ENCODE results near the gene MYH10.

The MYH10 gene

DNA sequence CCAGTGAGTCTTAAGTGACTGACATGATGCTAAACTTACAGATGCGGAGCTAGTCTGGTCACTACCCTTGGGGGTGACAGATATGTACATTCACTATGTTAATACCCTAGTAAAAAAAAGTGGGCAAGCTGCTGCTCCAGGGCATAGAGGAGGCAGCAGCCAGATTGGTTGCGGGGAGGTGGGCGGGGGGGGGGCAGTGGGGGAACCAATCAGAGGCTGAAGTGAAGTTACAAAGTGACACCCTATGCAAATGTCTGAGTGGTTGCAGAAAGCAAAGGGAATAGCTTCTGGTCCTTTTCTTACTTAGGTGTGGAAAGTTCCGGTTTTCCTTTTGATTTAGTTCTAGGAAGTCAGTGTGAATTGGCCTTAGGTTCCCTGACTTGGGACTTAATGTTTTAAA, 182.7 kb downstream of the MYH10 start:
- Histone ChIP-seq H3K36me3 (replicated peaks in 1 of 2; ENCODE audit: control insufficient read depth in 2 of 2, insufficient read depth in 2 of 2, low read length in 2 of 2) (peaks cover 9 to 76% of the 10 kb centered on the region in 2 donors), H2BK12ac (ENCODE audit: low read length) (no peak overlapping the region), H3K23ac (ENCODE audit: low read depth, low read length, poor library complexity) (no peak overlapping the region), H3K4me2 (ENCODE audit: insufficient read depth, low read length, poor library complexity, severe bottlenecking) (no peak overlapping the region), H3K4me3 (ENCODE audit: low read length in 2 of 2) (no peak overlapping the region), H3K4me1 (ENCODE audit: control insufficient read depth in 2 of 2, insufficient read depth in 1 of 2, low read depth in 1 of 2, low read length in 2 of 2) (peaks cover 4 to 13% of the 10 kb centered on the region in 2 donors), H4K8ac (ENCODE audit: low read depth, low read length) (no peak overlapping the region), H2BK5ac (ENCODE audit: low read length) (no peak overlapping the region), H4K91ac (ENCODE audit: low read depth, low read length, poor library complexity) (no peak overlapping the region), H2BK120ac (ENCODE audit: low read depth, low read length) (no peak overlapping the region), H3K4ac (ENCODE audit: low read length) (no peak overlapping the region), H2AK5ac (ENCODE audit: low read depth, low read length) (no peak overlapping the region), H3K27ac (replicated peaks; ENCODE audit: low read length) (no peak overlapping the region), H3K9ac (ENCODE audit: low read depth, low read length, poor library complexity) (no peak overlapping the region), H2BK15ac (ENCODE audit: low read length) (no peak overlapping the region), H3K14ac (ENCODE audit: low read length) (no peak overlapping the region), H2AFZ (ENCODE audit: low read length) (no peak overlapping the region), H3K79me1 (ENCODE audit: low read depth, low read length) (no peaks in the 10 kb centered on the region), H3K9me3 (replicated peaks in 1 of 2; ENCODE audit: control insufficient read depth in 2 of 2, insufficient read depth in 1 of 2, low read depth in 1 of 2, low read length in 2 of 2) (no peaks in the 10 kb centered on the region), H3K18ac (ENCODE audit: low read length) (no peak overlapping the region), H3K27me3 (ENCODE audit: control insufficient read depth in 3 of 3, insufficient read depth in 3 of 3, low read depth in 1 of 3, low read length in 3 of 3) (no peaks in the 10 kb centered on the region)
- WGBS, 2 donors (ENCODE audit: extremely low coverage in 2 of 2, insufficient read length in 2 of 2, insufficient replicate concordance in 1 of 2), result no CpG with 5 or more reads among the region's 4 CpGs
- no peak for DNase-seq (ENCODE audit: low spot score)

DNA sequence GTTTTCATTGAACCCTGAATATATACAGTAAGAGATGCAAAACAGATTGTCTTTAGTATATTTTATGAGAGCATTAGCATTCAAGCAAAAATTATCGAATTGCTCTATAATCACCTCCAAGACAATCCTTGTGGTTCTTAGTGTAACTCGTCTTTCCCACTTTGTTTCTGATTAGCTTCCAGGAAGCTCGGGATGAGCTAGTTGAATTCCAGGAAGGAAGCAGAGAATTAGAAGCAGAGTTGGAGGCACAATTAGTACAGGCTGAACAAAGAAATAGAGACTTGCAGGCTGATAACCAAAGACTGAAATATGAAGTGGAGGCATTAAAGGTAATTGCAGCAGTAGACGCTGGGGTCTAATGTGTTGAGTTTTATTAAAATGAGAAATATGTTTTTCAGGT, 185.0 kb downstream of the MYH10 start:
- Histone ChIP-seq H3K18ac (ENCODE audit: low read length) (no peak overlapping the region), H3K14ac (ENCODE audit: low read length) (no peak overlapping the region), H3K36me3 (replicated peaks in 1 of 2; ENCODE audit: control insufficient read depth in 2 of 2, insufficient read depth in 2 of 2, low read length in 2 of 2) (peaks cover 5 to 56% of the 10 kb centered on the region in 2 donors), H3K27me3 (ENCODE audit: control insufficient read depth in 3 of 3, insufficient read depth in 3 of 3, low read depth in 1 of 3, low read length in 3 of 3) (no peaks in the 10 kb centered on the region), H3K27ac (replicated peaks; ENCODE audit: low read length) (no peak overlapping the region), H3K4ac (ENCODE audit: low read length) (no peak overlapping the region), H2BK12ac (ENCODE audit: low read length) (no peak overlapping the region), H2BK5ac (ENCODE audit: low read length) (no peak overlapping the region), H3K79me1 (ENCODE audit: low read depth, low read length) (peaks cover 4% of the 10 kb centered on the region), H3K4me3 (ENCODE audit: low read length in 2 of 2) (no peak overlapping the region), H2BK120ac (ENCODE audit: low read depth, low read length) (no peak overlapping the region), H2BK15ac (ENCODE audit: low read length) (no peak overlapping the region), H3K23ac (ENCODE audit: low read depth, low read length, poor library complexity) (no peak overlapping the region), H2AK5ac (ENCODE audit: low read depth, low read length) (no peak overlapping the region), H3K4me1 (ENCODE audit: control insufficient read depth in 2 of 2, insufficient read depth in 1 of 2, low read depth in 1 of 2, low read length in 2 of 2) (peaks cover 4 to 25% of the 10 kb centered on the region in 2 donors), H3K4me2 (ENCODE audit: insufficient read depth, low read length, poor library complexity, severe bottlenecking) (no peak overlapping the region), H3K9me3 (replicated peaks in 1 of 2; ENCODE audit: control insufficient read depth in 2 of 2, insufficient read depth in 1 of 2, low read depth in 1 of 2, low read length in 2 of 2) (no peaks in the 10 kb centered on the region), H4K91ac (ENCODE audit: low read depth, low read length, poor library complexity) (no peak overlapping the region), H4K8ac (ENCODE audit: low read depth, low read length) (no peak overlapping the region), H3K9ac (ENCODE audit: low read depth, low read length, poor library complexity) (no peak overlapping the region), H2AFZ (ENCODE audit: low read length) (no peak overlapping the region)
- 100% methylated on average over 1 of the region's 4 CpGs; no CpG with 5 or more reads in 1 of the 2 donors for WGBS, 2 donors (ENCODE audit: extremely low coverage in 2 of 2, insufficient read length in 2 of 2, insufficient replicate concordance in 1 of 2)
- DNase-seq (ENCODE audit: low spot score), result no peak

DNA sequence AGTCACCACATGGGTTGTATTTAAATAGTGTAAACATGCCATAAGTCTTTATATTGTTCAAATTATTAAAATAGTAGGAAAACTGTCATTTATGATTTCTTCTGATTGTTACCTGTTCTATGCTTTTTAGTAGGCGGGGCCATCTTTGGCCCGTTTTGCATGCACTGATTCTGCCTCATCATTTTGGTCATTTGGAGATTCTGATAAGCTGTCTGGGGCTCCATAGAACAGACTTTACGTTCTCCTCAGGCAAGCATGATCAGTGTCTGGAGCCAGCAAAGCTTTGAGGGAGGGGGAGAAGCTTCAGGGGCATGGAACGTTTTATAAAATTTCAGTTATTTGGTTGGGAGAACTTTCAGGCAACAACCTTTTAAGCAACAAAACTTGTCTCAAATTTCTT, 186.0 kb downstream of the MYH10 start:
- Histone ChIP-seq H3K27ac (replicated peaks; ENCODE audit: low read length) (no peak overlapping the region), H3K79me1 (ENCODE audit: low read depth, low read length) (peaks cover 4% of the 10 kb centered on the region), H2BK5ac (ENCODE audit: low read length) (no peak overlapping the region), H2BK15ac (ENCODE audit: low read length) (no peak overlapping the region), H4K91ac (ENCODE audit: low read depth, low read length, poor library complexity) (no peak overlapping the region), H3K14ac (ENCODE audit: low read length) (no peak overlapping the region), H3K27me3 (ENCODE audit: control insufficient read depth in 3 of 3, insufficient read depth in 3 of 3, low read depth in 1 of 3, low read length in 3 of 3) (no peaks in the 10 kb centered on the region), H3K4me1 (ENCODE audit: control insufficient read depth in 2 of 2, insufficient read depth in 1 of 2, low read depth in 1 of 2, low read length in 2 of 2) (peaks cover 4 to 25% of the 10 kb centered on the region in 2 donors), H3K4ac (ENCODE audit: low read length) (no peak overlapping the region), H2BK120ac (ENCODE audit: low read depth, low read length) (no peak overlapping the region), H3K18ac (ENCODE audit: low read length) (no peak overlapping the region), H4K8ac (ENCODE audit: low read depth, low read length) (no peak overlapping the region), H2AFZ (ENCODE audit: low read length) (no peak overlapping the region), H3K4me3 (ENCODE audit: low read length in 2 of 2) (no peak overlapping the region), H2AK5ac (ENCODE audit: low read depth, low read length) (no peak overlapping the region), H3K9ac (ENCODE audit: low read depth, low read length, poor library complexity) (no peak overlapping the region), H2BK12ac (ENCODE audit: low read length) (no peak overlapping the region), H3K9me3 (replicated peaks in 1 of 2; ENCODE audit: control insufficient read depth in 2 of 2, insufficient read depth in 1 of 2, low read depth in 1 of 2, low read length in 2 of 2) (no peaks in the 10 kb centered on the region), H3K36me3 (replicated peaks in 1 of 2; ENCODE audit: control insufficient read depth in 2 of 2, insufficient read depth in 2 of 2, low read length in 2 of 2) (peaks cover 5 to 55% of the 10 kb centered on the region in 2 donors), H3K4me2 (ENCODE audit: insufficient read depth, low read length, poor library complexity, severe bottlenecking) (no peak overlapping the region), H3K23ac (ENCODE audit: low read depth, low read length, poor library complexity) (no peak overlapping the region)
- DNase-seq (ENCODE audit: low spot score), result no peak
- no CpG with 5 or more reads among the region's 4 CpGs for WGBS, 2 donors (ENCODE audit: extremely low coverage in 2 of 2, insufficient read length in 2 of 2, insufficient replicate concordance in 1 of 2)

DNA sequence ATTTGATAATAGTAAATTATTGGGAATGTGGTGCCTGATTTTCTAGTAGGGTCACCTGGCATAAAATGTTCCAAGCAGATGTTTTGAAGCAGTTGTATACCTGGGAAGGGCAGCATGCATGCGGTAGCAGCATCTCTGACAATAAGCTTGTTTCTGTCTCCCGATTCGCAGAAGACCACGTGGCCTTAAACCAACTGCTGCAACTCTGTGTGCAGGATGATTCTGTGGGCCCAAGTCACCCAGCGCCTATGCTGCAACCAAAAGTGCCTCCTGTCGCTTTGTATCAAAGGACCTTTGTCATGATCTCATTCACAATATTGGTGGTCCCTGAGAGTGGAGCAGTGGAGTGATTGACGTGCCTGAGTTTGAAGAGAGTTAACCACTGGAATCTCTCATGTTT, 186.8 kb downstream of the MYH10 start:
- no peak overlapping the region for H2AFZ ChIP-seq (ENCODE audit: low read length)
- H3K4me2 ChIP-seq (ENCODE audit: insufficient read depth, low read length, poor library complexity, severe bottlenecking), result no peak overlapping the region
- no peak overlapping the region for H2BK12ac ChIP-seq (ENCODE audit: low read length)
- no peak overlapping the region for H3K4me3 ChIP-seq (ENCODE audit: low read length in 2 of 2)
- H3K27ac ChIP-seq (replicated peaks; ENCODE audit: low read length), result no peak overlapping the region
- H3K9me3 ChIP-seq (replicated peaks in 1 of 2; ENCODE audit: control insufficient read depth in 2 of 2, insufficient read depth in 1 of 2, low read depth in 1 of 2, low read length in 2 of 2), result no peaks in the 10 kb centered on the region
- H3K4ac ChIP-seq (ENCODE audit: low read length), result no peak overlapping the region
- H2AK5ac ChIP-seq (ENCODE audit: low read depth, low read length), result no peak overlapping the region
- peaks cover 4 to 25% of the 10 kb centered on the region in 2 donors for H3K4me1 ChIP-seq (ENCODE audit: control insufficient read depth in 2 of 2, insufficient read depth in 1 of 2, low read depth in 1 of 2, low read length in 2 of 2)
- no peak overlapping the region for H2BK5ac ChIP-seq (ENCODE audit: low read length)
- no peak for DNase-seq (ENCODE audit: low spot score)
- no CpG with 5 or more reads among the region's 7 CpGs for WGBS, 2 donors (ENCODE audit: extremely low coverage in 2 of 2, insufficient read length in 2 of 2, insufficient replicate concordance in 1 of 2)
- H3K9ac ChIP-seq (ENCODE audit: low read depth, low read length, poor library complexity), result no peak overlapping the region
- no peak overlapping the region for H3K18ac ChIP-seq (ENCODE audit: low read length)
- H3K14ac ChIP-seq (ENCODE audit: low read length), result no peak overlapping the region
- H2BK120ac ChIP-seq (ENCODE audit: low read depth, low read length), result no peak overlapping the region
- no peaks in the 10 kb centered on the region for H3K27me3 ChIP-seq (ENCODE audit: control insufficient read depth in 3 of 3, insufficient read depth in 3 of 3, low read depth in 1 of 3, low read length in 3 of 3)
- H3K79me1 ChIP-seq (ENCODE audit: low read depth, low read length), result peaks cover 4% of the 10 kb centered on the region
- no peak overlapping the region for H3K23ac ChIP-seq (ENCODE audit: low read depth, low read length, poor library complexity)
- H4K91ac ChIP-seq (ENCODE audit: low read depth, low read length, poor library complexity), result no peak overlapping the region
- no peak overlapping the region for H4K8ac ChIP-seq (ENCODE audit: low read depth, low read length)
- peaks cover 5 to 49% of the 10 kb centered on the region in 2 donors for H3K36me3 ChIP-seq (replicated peaks in 1 of 2; ENCODE audit: control insufficient read depth in 2 of 2, insufficient read depth in 2 of 2, low read length in 2 of 2)
- H2BK15ac ChIP-seq (ENCODE audit: low read length), result no peak overlapping the region
